ENCODE measurements around the gene PAPSS2. TPM values are rescaled to one million over a fixed set of nuclear protein-coding genes. Genes with fewer than 3 reads are reported as not detected.

The PAPSS2 gene
- total and polyA plus RNA-seq, 2 donors (not counting 3 experiments of a cell fraction or from before 2014, with no cell fraction given), result 27.9 to 82.6 TPM

DNA sequence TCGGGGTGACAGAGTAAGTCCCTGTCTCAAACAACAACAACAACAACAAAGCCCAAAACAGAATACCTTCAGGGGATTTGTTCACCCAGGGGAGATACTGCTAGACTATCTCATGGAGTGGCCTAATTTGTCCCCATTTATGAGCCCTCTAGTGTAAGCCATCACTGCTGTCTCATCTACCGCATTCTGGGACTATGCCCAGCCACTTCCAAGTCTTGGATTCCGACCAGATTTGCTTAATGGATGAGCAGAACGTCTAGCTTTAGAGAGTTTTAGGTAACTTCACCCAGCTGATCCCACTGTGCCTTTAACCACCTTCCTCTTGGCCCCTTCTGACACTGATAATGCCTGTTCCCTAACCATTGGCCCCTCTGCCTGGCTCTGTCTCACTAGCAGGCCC lies 47.1 kb downstream of the PAPSS2 start:
- Histone ChIP-seq H3K79me2 (ENCODE audit: control insufficient read depth, insufficient read depth, low read length) (no peaks in the 10 kb centered on the region), H3K27ac (ENCODE audit: insufficient read depth, low read depth, low read length) (no peak overlapping the region), H3K9me3 (replicated peaks; ENCODE audit: control insufficient read depth, insufficient read depth, low read length) (no peaks in the 10 kb centered on the region), H3K27me3 (ENCODE audit: control insufficient read depth in 2 of 2, insufficient read depth in 2 of 2, low read length in 2 of 2) (no peaks in the 10 kb centered on the region), H3K4me3 (replicated peaks in 1 of 3; ENCODE audit: insufficient read depth in 1 of 3, low read depth in 1 of 3, low read length in 3 of 3) (no peak overlapping the region), H3K36me3 (ENCODE audit: control insufficient read depth in 2 of 2, extremely low read depth in 1 of 2, insufficient read depth in 2 of 2, low read length in 2 of 2) (peaks cover 2 to 4% of the 10 kb centered on the region in 2 experiments), H3K4me2 (ENCODE audit: insufficient read depth, low read length) (no peak overlapping the region), H3K4me1 (ENCODE audit: control insufficient read depth, extremely low read depth, insufficient read depth, low read length) (peaks cover 8% of the 10 kb centered on the region), H4K20me1 (replicated peaks; ENCODE audit: control insufficient read depth, extremely low read depth, insufficient read depth, low read length) (no peaks in the 10 kb centered on the region), H3K9ac (replicated peaks; ENCODE audit: extremely low read depth, insufficient read depth, low read length) (no peak overlapping the region), H3K9me1 (replicated peaks; ENCODE audit: control insufficient read depth, extremely low read depth, insufficient read depth, low read length) (no peaks in the 10 kb centered on the region), H2AFZ (ENCODE audit: low read depth, low read length) (no peak overlapping the region)
- FAIRE-seq, result no peak
- intact Hi-C loops (cut with micrococcal nuclease), result no loop called here
- no peak for TF ChIP-seq EZH2 (IDR thresholded peaks at IDR 0.05; ENCODE audit: borderline replicate concordance, low read depth, low read length, severe bottlenecking)
- TF ChIP-seq POLR2A (IDR thresholded peaks at IDR 0.05; ENCODE audit: low read depth, low read length), result no peak
- POLR2A ChIA-PET, result no interaction called here
- DNase-seq (ENCODE audit: low read depth, low spot score), result no peak
- CTCF ChIA-PET, result no interaction called here
- no TSS peak for BruUV-seq (replicated peaks)
- dilution Hi-C loops (cut with MboI; ENCODE audit: extremely low pct_ligation_motif_present, low sequenced_read_pairs), result no loop called here

DNA sequence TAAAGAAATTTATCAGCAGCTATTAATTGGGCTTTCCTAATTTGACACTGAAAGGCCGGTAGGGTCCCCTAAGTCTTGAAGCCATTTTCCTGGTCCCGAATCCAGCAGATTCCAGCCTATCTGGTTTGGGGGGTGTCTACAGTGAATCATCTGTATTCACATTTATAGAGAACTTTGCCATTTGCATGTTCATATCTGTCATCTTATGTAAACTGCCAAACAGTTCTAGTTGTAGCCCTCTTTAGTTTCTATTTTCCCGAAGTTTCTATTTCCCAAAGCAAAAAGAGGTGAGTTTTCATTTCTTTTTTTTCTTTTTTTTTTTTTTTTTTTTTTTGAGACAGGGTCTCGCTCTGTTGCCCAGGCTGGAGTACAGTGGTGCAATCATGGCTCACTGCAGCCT lies 47.6 kb downstream of the PAPSS2 start:
- DNase-seq (ENCODE audit: low read depth, low spot score) (no peak), FAIRE-seq (no peak)
- H2AFZ ChIP-seq (ENCODE audit: low read depth, low read length), result no peak overlapping the region
- H3K4me1 ChIP-seq (ENCODE audit: control insufficient read depth, extremely low read depth, insufficient read depth, low read length), result peaks cover 8% of the 10 kb centered on the region
- H3K9me1 ChIP-seq (replicated peaks; ENCODE audit: control insufficient read depth, extremely low read depth, insufficient read depth, low read length), result no peaks in the 10 kb centered on the region
- intact Hi-C loops (cut with micrococcal nuclease), result no loop called here
- no peak overlapping the region for H3K9ac ChIP-seq (replicated peaks; ENCODE audit: extremely low read depth, insufficient read depth, low read length)
- no TSS peak for BruUV-seq (replicated peaks)
- no peak overlapping the region for H3K4me2 ChIP-seq (ENCODE audit: insufficient read depth, low read length)
- dilution Hi-C loops (cut with MboI; ENCODE audit: extremely low pct_ligation_motif_present, low sequenced_read_pairs), result no loop called here
- H3K9me3 ChIP-seq (replicated peaks; ENCODE audit: control insufficient read depth, insufficient read depth, low read length), result no peaks in the 10 kb centered on the region
- TF ChIP-seq, protein P1, sequence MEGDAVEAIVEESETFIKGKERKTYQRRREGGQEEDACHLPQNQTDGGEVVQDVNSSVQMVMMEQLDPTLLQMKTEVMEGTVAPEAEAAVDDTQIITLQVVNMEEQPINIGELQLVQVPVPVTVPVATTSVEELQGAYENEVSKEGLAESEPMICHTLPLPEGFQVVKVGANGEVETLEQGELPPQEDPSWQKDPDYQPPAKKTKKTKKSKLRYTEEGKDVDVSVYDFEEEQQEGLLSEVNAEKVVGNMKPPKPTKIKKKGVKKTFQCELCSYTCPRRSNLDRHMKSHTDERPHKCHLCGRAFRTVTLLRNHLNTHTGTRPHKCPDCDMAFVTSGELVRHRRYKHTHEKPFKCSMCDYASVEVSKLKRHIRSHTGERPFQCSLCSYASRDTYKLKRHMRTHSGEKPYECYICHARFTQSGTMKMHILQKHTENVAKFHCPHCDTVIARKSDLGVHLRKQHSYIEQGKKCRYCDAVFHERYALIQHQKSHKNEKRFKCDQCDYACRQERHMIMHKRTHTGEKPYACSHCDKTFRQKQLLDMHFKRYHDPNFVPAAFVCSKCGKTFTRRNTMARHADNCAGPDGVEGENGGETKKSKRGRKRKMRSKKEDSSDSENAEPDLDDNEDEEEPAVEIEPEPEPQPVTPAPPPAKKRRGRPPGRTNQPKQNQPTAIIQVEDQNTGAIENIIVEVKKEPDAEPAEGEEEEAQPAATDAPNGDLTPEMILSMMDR (IDR thresholded peaks at IDR 0.05; ENCODE audit: extremely low read depth in 1 of 2, insufficient read depth in 1 of 2, low read depth in 1 of 2, low read length in 2 of 2), result no peak
- TF ChIP-seq POLR2A (IDR thresholded peaks at IDR 0.05; ENCODE audit: low read depth, low read length) (no peak), GATA2 (IDR thresholded peaks at IDR 0.05; ENCODE audit: insufficient read depth, insufficient read length, low read depth, low read length) (no peak), EZH2 (IDR thresholded peaks at IDR 0.05; ENCODE audit: borderline replicate concordance, low read depth, low read length, severe bottlenecking) (no peak), POLR2AphosphoS5 (IDR thresholded peaks at IDR 0.05; ENCODE audit: insufficient read depth, low read depth, low read length) (no peak), FOS (IDR thresholded peaks at IDR 0.05; ENCODE audit: borderline replicate concordance, insufficient read depth, low read length) (no peak), JUN (IDR thresholded peaks at IDR 0.05; ENCODE audit: borderline replicate concordance, insufficient read depth, insufficient read length, low read depth) (no peak), MYC (IDR thresholded peaks at IDR 0.05; ENCODE audit: low read depth, low read length) (no peak)
- TF ChIP-seq, protein P2, sequence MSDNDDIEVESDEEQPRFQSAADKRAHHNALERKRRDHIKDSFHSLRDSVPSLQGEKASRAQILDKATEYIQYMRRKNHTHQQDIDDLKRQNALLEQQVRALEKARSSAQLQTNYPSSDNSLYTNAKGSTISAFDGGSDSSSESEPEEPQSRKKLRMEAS (IDR thresholded peaks at IDR 0.05; ENCODE audit: insufficient read depth, insufficient read length), result no peak
- H3K27me3 ChIP-seq (ENCODE audit: control insufficient read depth in 2 of 2, insufficient read depth in 2 of 2, low read length in 2 of 2), result no peaks in the 10 kb centered on the region
- H3K4me3 ChIP-seq (replicated peaks in 1 of 3; ENCODE audit: insufficient read depth in 1 of 3, low read depth in 1 of 3, low read length in 3 of 3), result no peak overlapping the region
- ChIA-PET CTCF (no interaction called here), POLR2A (no interaction called here)
- no peaks in the 10 kb centered on the region for H4K20me1 ChIP-seq (replicated peaks; ENCODE audit: control insufficient read depth, extremely low read depth, insufficient read depth, low read length)
- H3K79me2 ChIP-seq (ENCODE audit: control insufficient read depth, insufficient read depth, low read length), result no peaks in the 10 kb centered on the region
- peaks cover 2 to 3% of the 10 kb centered on the region in 2 experiments for H3K36me3 ChIP-seq (ENCODE audit: control insufficient read depth in 2 of 2, extremely low read depth in 1 of 2, insufficient read depth in 2 of 2, low read length in 2 of 2)
- no peak overlapping the region for H3K27ac ChIP-seq (ENCODE audit: insufficient read depth, low read depth, low read length)

All from endothelial cell of umbilical vein (primary cell).